ENCODE measurements around the gene SP2. TPM values are rescaled to one million over a fixed set of nuclear protein-coding genes. Genes with fewer than 3 reads are reported as not detected.
A peak's percentile ranks its signal among the peaks of the same experiment; 100 is the strongest.

SP2 gene
- total RNA-seq, 1 experiment from 2014 or later = 22.2 TPM

DNA sequence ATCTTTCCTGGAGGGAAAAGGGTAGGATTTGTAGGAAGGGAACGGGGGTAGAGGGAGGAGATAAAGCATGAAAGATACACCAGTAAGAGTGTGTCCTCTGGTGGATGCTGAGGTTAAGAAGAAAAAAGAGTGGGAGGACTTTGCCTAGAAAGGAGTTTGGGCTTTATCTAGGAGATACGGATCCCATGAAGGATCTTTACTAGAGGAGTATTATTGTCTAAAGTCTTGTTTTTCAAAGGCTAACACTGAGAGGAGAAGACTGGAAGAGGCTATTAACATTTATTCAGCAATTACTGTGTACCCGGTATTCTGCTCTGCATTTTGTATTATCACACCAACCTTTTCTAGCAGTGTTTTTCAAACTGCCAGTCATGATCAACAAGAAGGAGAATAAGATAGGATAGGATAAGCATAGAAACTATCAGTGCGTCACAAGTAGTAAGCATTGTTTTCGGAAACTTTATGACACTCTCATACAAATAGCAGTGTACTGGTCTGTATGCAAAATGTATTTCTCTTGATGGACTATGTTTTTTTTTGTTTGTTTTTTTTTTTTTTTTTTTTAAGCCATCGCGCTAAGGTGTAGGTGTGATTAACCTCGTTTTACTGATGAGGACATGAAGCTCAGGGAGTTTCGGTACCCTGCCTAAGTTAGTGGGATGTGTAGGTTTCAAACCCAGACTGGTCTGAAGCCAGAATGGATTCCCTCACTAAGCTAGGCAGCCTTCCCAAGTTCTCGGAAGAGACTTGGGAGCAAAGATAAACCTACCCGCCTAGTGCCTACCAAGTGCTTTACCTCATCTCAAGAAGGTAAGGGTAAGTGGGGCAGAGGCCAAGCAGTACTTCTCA, 1.3 kb upstream of the SP2 start:
- BruUV-seq (replicated peaks) = no TSS peak
- intact Hi-C loops (cut with micrococcal nuclease) = loop anchor here (1.0 to 10.0 kb wide), 2 partner anchors 124 to 240 kb away; no protein-coding TSS in a partner anchor

More for the DNA sequence above, 1.3 kb upstream of the SP2 start:
- H3K79me2 ChIP-seq (ENCODE audit: insufficient read depth, low read length) = peaks cover 19% of the 10 kb centered on the region
- no peaks in the 10 kb centered on the region for H4K20me1 ChIP-seq (ENCODE audit: insufficient read depth)
- TF ChIP-seq RAD21 (IDR thresholded peaks at IDR 0.05; ENCODE audit: low read depth) (peak; percentile 39; the same call in 1 of the 2 replicates), POLR2AphosphoS5 (IDR thresholded peaks at IDR 0.05; ENCODE audit: low read depth, low read length) (no peak), ELF1 (IDR thresholded peaks at IDR 0.05; ENCODE audit: borderline replicate concordance, low read depth) (no peak), SRF (IDR thresholded peaks at IDR 0.05; ENCODE audit: low read depth) (no peak), YY1 (IDR thresholded peaks at IDR 0.05; ENCODE audit: extremely low read depth, insufficient replicate concordance, low read depth, low read length) (no peak)
- TF ChIP-seq, protein P1, sequence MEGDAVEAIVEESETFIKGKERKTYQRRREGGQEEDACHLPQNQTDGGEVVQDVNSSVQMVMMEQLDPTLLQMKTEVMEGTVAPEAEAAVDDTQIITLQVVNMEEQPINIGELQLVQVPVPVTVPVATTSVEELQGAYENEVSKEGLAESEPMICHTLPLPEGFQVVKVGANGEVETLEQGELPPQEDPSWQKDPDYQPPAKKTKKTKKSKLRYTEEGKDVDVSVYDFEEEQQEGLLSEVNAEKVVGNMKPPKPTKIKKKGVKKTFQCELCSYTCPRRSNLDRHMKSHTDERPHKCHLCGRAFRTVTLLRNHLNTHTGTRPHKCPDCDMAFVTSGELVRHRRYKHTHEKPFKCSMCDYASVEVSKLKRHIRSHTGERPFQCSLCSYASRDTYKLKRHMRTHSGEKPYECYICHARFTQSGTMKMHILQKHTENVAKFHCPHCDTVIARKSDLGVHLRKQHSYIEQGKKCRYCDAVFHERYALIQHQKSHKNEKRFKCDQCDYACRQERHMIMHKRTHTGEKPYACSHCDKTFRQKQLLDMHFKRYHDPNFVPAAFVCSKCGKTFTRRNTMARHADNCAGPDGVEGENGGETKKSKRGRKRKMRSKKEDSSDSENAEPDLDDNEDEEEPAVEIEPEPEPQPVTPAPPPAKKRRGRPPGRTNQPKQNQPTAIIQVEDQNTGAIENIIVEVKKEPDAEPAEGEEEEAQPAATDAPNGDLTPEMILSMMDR (IDR thresholded peaks at IDR 0.05 in 2 of 3, conservative IDR thresholded peaks at IDR 0.05 in 1 of 3; ENCODE audit: borderline replicate concordance in 1 of 3, insufficient read depth in 1 of 3, low read depth in 2 of 3, low read length in 2 of 3) = peak in 1 of 3 experiments; percentile 27; a peak in 2 of 6 replicates
- TF ChIP-seq, protein P2, sequence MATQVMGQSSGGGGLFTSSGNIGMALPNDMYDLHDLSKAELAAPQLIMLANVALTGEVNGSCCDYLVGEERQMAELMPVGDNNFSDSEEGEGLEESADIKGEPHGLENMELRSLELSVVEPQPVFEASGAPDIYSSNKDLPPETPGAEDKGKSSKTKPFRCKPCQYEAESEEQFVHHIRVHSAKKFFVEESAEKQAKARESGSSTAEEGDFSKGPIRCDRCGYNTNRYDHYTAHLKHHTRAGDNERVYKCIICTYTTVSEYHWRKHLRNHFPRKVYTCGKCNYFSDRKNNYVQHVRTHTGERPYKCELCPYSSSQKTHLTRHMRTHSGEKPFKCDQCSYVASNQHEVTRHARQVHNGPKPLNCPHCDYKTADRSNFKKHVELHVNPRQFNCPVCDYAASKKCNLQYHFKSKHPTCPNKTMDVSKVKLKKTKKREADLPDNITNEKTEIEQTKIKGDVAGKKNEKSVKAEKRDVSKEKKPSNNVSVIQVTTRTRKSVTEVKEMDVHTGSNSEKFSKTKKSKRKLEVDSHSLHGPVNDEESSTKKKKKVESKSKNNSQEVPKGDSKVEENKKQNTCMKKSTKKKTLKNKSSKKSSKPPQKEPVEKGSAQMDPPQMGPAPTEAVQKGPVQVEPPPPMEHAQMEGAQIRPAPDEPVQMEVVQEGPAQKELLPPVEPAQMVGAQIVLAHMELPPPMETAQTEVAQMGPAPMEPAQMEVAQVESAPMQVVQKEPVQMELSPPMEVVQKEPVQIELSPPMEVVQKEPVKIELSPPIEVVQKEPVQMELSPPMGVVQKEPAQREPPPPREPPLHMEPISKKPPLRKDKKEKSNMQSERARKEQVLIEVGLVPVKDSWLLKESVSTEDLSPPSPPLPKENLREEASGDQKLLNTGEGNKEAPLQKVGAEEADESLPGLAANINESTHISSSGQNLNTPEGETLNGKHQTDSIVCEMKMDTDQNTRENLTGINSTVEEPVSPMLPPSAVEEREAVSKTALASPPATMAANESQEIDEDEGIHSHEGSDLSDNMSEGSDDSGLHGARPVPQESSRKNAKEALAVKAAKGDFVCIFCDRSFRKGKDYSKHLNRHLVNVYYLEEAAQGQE (IDR thresholded peaks at IDR 0.05; ENCODE audit: low read depth) = no peak
- H3K36me3 ChIP-seq (ENCODE audit: control insufficient read depth in 1 of 2, insufficient read depth in 2 of 2, low read length in 2 of 2) = peaks cover 0 to 7% of the 10 kb centered on the region in 2 experiments; a peak in 1 of 4 replicates
- peak overlapping the region; percentile 81 for H3K9ac ChIP-seq (ENCODE audit: low read length)
- H2AFZ ChIP-seq (ENCODE audit: low read depth, low read length, poor library complexity, severe bottlenecking) = no peak overlapping the region
- ATAC-seq (no peak), DNase-seq (ENCODE audit: low read depth, low spot score) (no peak)
- CTCF ChIA-PET = interaction anchor here (0.8 to 8.7 kb wide), 10 partner anchors 47 to 126 kb away, joined by 3 to 393 read pairs (median 4); partner anchors contain the start of genes CDK5RAP3, OSBPL7, PNPO and SCRN2
- H3K4me1 ChIP-seq (ENCODE audit: control insufficient read depth in 1 of 2, insufficient read depth in 2 of 2, low read length in 2 of 2) = peaks cover 4 to 33% of the 10 kb centered on the region in 2 experiments; a peak in 3 of 4 replicates
- POLR2A ChIA-PET = interaction anchor here (0.7 to 2.4 kb wide), 24 partner anchors 9 to 123 kb away, joined by 3 to 28 read pairs (median 6); partner anchors contain the start of genes CDK5RAP3, LRRC46, MRPL10 and OSBPL7
- peak overlapping the region; percentile 58 for H3K27ac ChIP-seq (ENCODE audit: low read depth, low read length)
- peak overlapping the region; percentile 81 to 84 for H3K4me3 ChIP-seq (replicated peaks in 1 of 2; ENCODE audit: low read depth in 1 of 2, low read length in 2 of 2)
- H3K9me2 ChIP-seq (ENCODE audit: insufficient read depth) = no peaks in the 10 kb centered on the region
- H3K9me3 ChIP-seq (ENCODE audit: control insufficient read depth in 1 of 2, insufficient read depth in 1 of 2, low read depth in 1 of 2, low read length in 2 of 2) = no peaks in the 10 kb centered on the region
- peak overlapping the region; percentile 86 for H3K4me2 ChIP-seq (ENCODE audit: low read length)
- H3K27me3 ChIP-seq (ENCODE audit: insufficient read depth, low read length) = no peaks in the 10 kb centered on the region
- RAD21 ChIA-PET (ENCODE audit: low non-redundant PET in 1 of 2, low total read pairs in 2 of 2, uncharacterized antibody in 2 of 2, unreplicated experiment in 2 of 2) = interaction anchor here (0.7 to 2.3 kb wide), 8 partner anchors 50 to 124 kb away, joined by 3 to 9 read pairs (median 4); partner anchors contain the start of genes CDK5RAP3 (in 1 of the 2) and SCRN2 (in 1 of the 2)
